SW 1271 (cell line): Measurements from ENCODE around the gene NCOA1.
"Not testable (repeated sequence)": the region's sequence is repeated elsewhere in the genome, so short reads cannot be mapped to it uniquely, and the experiment has no call there.

ENCODE experiments used
- DNase-seq, 2 experiments: peaks; one replicate each; lab custom pipeline; 2025; lab: John Stamatoyannopoulos, UW

The NCOA1 gene

DNA sequence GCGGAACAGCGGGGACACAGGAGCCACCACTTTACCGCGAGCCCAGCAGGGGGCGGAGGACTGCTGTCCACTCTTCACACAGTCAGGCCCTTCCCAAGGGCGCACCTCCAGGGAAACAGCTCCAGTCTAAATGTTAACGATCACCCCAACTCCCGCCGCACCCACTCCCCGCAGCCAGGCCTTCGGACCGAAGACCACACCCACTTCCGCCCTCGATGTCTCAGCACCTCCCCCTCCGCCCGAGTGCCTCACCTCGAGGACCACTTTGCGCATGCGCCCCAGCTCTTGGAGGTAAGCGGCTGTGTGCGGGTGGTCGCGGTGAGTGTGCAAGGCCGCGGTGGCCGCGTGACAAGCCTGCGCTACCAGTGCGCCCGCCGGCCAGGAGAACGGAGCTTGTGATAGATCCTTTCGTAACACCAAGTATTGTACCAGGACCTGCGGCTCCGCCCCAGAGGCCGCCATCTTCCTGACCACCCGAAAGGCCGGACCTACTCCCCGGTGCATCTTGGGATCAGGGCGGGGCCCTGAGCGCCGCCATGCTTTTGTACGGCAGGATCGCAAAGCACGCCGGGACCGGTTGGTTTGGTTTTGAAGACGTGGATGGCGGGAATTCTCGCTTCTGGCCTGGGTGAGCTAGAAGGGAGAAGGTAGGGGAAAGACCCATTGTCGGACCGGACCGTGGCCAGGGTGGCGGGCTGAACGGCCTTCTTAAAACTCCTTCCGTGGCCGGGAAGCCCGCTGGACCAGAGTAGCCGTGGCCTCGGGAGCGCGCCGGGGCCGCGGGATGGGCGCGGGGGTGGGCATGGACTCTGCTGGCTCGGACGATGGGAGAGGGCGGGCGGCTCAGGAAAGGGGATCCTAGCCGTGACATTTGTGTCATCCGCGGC lies 302.1 kb downstream of the NCOA1 start, which contains the start of the genes CENPO and PTRHD1:
Gene CENPO, plus strand, starts transcription at position 552 of the 887 bp plus-strand sequence. CDS start 495 bp downstream, outside the sequence.
Gene PTRHD1, minus strand, starts transcription at position 518 of the 887 bp plus-strand sequence. Its CDS starts 14 bp downstream, at position 504.
- DNase-seq, result peak; percentile 95 to 98

DNA sequence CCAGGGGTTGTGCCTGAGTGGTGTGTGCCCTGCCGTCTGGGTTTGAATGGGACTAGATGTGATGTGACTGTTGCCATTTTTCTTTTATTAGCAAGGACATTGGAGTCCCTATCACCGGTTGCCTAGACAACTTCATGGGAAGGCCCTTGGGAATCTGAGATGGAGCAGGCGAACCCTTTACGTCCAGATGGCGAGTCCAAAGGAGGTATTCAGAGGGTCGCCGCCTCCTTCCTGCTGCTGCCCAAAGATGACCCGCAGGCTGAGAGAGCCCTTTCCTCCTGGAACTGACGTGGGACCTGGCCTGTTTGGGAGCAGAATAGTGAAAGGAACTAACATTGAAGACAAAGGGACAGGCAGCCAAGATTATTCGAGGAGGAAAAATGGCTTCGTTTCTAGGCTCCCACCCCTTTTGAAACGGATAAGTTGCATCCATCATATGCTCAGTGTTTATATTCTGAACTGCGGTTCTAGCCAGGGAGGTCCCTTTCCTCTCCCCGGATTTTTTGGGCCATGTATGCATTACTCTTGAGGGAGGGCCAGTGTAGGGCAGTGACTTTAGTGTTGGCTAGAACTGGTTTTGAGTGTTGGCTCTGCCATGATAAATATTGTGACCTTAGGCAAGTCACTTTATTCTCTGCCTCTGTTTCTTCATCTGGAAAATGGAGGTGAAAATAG lies 302.8 kb downstream of the NCOA1 start:
- DNase-seq, result peak in 1 of 2 experiments; percentile 72

DNA sequence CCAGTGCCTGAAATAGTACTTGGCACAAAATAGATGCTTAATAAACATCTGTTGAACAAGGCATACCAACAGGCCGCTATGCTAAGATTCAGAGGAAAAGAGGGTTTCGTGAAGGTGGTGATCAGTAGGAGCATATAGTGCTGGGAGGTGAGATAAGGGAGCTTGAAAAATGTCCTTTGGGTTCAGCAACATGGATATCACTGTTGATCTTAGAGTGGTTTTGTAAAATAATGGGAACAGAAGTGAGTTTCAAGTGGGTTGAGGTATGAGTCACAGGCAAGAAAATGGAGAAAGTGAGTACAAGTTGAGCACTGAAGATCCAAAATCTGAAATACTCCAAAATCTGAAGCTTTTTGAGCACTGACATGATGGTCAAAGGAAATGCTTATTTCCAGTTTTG lies 306.6 kb downstream of the NCOA1 start:
- no peak for DNase-seq

DNA sequence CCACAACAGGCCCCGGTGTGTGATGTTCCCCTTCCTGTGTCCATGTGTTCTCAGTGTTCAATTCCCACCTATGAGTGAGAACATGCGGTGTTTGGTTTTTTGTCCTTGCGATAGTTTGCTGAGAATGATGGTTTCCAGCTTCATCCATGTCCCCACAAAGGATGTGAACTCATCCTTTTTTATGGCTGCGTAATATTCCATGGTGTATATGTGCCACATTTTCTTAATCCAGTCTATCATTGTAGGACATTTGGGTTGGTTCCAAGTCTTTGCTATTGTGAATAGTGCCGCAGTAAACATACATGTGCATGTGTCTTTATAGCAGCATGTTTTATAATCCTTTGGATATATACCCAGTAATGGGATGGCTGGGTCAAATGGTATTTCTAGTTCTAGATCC lies 309.4 kb downstream of the NCOA1 start:
- DNase-seq, result not testable (repeated sequence)

DNA sequence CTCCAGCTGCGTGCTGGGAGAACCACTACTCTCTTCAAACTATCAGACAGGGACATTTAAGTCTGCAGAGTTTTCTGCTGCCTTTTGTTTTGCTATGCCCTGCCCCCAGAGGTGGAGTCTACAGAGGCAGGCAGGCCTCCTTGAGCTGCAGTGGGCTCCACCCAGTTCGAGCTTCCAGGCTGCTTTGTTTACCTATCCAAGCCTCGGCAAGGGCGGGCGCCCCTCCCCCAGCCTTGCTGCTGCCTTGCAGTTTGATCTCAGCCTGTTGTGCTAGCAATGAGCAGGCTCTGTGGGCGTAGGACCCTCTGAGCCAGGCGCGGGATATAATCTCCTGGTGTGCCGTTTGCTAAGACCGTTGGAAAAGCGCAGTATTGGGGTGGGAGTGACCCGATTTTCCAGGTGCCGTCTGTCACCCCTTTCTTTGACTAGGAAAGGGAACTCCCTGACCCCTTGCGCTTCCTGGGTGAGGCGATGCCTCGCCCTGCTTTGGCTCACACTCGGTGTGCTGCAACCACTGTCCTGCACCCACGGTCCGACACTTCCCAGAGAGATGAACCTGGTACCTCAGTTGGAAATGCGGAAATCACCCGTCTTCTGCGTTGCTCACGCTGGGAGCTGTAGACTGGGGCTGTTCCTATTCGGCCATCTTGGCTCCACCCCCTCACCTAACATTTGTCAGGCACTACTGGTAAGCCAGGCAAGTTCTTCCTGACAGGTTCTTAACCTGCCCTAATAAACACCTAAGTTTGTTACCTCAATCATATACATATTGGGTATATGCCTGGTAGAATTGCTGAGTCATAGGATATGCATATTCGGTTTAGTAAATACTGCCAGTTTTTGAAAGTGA lies 315.0 kb downstream of the NCOA1 start:
- not testable (repeated sequence) for DNase-seq

DNA sequence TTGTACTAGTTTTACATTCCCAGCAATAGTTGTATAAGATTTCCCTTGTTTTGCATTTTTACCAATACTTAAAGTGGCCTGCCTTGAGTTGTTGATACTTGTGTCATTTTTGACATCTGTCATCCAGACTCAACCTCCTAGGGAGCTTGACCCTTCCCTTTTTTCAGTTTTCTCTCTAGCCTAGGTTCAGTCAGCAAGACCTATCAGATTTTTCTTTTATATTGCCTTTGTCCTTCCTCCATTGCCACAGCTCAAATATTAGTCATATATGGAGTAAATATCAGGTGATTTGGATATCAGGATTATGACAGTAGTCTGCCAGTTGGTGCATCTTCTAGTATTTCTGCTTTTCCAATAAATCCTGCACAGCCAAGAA lies 315.6 kb downstream of the NCOA1 start:
- no peak for DNase-seq

DNA sequence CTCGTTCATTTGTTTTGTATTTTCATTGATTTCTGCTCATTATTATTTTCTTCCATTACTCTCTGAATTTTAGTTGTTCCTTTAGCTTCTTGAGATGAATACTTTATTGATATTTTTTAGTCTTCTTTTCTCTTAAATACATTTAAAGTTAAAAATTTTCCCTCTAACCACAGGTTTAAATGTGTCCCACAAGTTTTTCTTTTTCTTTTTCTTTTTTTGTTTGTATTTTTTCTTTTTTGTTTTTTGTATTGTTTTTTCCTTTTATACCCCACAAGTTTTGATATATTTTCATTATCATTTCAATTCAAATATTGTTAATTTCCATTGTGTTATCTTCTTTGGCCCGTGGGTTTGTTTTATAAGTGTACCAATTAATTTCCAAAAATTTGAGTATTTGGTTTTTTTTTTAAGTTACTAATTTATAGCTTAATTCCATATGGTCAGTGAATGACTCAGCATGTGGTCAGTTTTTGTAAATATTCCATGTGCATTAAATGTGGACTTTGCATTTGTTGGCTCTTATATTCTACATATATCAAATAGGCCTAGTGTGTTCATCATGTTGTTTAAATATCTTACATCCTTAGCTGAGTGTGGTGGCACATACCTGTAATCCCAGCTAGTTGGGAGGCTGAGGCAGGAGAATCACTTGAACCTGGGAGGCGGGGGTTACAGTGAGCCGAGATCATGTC lies 318.4 kb downstream of the NCOA1 start:
- DNase-seq, result no peak

DNA sequence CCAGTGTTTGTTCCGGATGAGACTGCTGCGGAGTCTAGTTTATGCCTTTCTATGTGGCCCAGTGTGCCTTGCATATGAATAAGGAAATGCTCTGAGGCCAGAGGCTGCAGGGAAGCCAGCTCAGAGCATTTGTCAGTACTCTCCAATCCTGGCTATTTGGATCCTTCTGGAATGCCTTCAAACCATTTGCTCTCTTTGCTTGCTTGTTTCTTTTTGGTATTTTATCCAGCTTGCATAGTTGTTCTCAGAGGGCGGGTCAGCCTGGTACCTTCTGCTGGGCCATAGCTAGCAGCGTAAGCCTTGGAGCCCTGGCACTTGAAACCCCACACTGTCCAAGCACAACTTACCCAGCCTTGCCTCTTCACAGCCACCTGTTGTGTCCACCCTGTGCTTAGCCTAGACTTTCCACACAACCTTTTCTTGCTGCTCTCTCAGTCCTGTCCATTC lies 322.7 kb downstream of the NCOA1 start:
- DNase-seq, result no peak

DNA sequence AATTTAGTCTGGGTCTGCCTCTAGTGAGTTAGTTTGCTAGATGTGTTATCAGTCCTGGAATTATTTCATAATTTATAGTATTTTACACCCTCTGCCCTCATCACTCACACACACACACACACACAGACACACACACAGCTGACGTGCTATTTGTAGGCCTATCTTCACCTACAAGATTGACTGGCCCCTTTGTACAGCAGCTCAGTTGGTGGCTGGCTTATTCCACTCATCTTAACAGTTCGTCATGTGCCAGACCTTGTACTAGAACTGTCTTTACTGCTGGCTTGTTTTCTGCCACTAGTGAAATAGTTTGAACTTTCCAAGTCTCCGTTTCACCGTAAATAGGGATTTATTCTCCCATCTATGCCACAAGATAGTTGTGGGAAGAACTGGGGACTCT lies 323.5 kb downstream of the NCOA1 start:
- DNase-seq, result no peak

DNA sequence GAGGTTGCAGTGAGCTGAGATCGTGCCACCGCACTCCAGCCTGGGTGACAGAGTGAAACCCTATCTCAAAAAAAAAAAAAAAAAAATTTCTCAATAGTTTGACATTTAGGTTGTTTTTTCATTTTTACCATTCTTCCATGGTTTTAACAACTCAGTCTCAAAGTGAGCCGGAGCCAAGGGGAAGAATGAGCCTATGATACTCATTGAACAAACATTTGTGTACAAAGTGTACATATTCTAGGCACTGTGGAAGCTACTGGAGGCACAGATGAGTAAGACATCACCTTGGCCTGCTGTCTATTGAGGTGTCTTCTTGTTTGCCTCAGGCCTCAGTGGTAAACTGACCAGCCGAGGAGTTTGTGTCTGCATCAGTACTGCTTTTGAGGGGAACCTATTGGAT lies 324.1 kb downstream of the NCOA1 start:
- DNase-seq, result no peak

DNA sequence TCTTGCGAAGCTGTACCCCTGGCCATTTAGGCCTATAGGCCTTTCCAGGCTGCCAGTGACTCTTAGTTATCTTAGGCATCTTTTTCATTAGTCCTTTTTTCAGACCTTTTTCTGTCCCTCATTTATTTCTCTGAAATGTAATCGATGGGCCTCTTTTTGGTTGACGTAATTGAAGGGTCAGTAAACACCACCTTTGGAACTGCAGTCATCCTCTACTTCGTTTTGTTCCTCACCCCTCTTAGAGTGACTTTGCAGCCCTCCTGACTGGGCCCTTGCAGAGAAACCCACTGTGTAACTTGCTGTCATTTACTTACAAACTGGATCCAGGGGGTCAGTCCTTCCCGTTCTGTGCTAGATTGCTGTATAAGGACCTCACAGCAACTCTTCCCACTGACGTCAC lies 325.4 kb downstream of the NCOA1 start:
- no peak for DNase-seq

DNA sequence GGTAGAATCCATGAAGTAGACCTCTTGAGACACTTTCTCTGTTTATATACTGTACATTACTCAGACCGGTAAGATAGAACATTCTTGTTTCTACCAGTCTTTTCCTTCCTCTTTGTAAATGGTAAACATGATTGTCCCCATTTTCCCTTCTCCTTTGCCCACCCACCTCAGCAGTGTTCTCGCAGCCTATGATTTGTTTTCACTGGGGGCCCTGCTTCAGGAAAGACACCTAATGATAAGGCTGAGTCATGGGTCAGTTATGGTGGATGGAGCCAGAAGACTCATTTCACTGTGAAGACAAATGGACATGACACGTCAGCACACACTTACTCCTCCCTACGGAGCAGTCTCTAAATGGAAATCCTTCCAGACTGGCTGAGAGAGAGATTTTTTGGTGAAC lies 325.8 kb downstream of the NCOA1 start:
- no peak for DNase-seq

DNA sequence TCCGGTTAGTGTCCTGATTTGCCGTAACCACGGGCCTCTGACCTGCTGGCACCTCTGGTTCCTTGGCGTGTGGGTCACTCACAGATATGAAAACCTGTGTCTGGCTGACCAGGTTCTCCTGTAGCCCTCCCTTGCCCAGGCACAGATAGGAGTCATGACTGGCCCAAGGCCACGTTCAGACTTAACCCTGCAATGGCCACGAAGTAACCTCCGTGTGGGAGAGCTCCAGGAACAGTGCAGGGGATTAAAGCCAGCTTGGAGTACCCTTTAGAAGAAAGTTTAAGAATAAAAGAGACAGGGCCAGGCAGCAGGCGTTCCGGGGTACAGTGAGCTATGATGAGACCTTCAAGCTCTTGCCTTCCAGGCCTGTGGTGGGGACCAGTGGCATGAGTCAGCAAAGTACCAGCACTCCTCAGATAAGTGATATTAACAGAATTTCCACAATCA lies 327.7 kb downstream of the NCOA1 start:
- no peak for DNase-seq

DNA sequence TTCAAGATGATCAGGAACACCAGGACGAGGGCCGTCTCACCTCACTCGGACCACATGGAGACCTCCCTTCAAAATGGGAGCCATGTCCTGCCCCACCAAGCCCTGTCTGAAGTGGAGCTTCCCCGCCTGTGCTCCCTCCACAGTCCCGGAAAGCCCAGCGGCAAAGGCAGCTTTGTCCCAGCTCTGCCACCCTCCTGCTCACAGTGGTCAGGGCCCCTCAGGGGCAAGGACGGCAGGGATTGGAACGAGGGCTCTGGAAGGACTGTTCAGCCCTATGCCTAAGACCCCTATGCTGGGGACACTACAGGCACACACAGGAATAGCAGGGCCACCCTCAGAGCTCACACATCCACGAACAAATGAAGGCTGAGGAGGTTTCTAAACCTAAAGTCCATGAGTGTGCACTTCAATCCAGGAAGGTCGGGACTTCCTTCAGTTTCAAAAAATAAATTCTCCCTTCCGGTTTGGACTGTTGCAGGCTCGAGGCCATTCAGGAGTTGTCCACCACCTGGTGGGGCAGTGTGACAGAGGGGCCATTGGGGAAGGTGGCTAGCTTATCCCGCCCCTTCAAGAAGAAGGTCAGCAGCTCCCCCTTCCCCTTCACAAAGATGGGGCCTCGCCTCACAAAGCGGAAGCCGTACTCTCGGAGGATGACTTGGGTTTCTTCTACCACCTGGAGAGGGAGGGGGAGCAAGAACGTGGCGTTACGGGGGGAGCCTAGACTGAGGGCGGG lies 328.6 kb downstream of the NCOA1 start:
- DNase-seq, result no peak

DNA sequence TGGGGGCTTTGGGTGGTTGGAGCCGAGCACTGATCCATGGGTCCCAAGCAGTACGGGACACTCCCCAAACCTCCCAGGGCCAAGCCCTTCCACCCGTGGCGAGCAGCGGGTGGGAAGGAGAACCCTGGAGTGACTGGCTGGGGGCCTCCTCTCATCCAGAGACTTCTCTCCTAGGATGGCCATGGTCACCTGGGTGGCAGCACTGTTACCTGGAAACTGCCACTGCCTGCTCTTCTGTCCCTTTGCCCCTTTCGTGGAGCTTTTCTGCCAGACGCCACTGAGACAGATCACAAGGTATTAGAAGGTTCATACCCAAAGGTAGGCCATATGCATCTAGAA lies 329.1 kb downstream of the NCOA1 start:
- no peak for DNase-seq
